ENCODE data around the gene SKAP1.

- no peak for TF ChIP-seq CTCF (IDR thresholded peaks at IDR 0.05; ENCODE audit: insufficient read depth, low read length, poor library complexity, severe bottlenecking)
- no peak for TF ChIP-seq EZH2phosphoT487 (conservative IDR thresholded peaks at IDR 0.05; ENCODE audit: low read length)
These were observed 189.9 kb downstream of the SKAP1 start for GRCh38 chr17:48240122-48240521.

Data from SU-DHL-6 (cell line).